GM19023 (cell line): ENCODE results near the gene TMPRSS4.
A peak's percentile ranks its signal among the peaks of the same experiment; 100 is the strongest.

Experiments used
- ATAC-seq: cut with Tn5 transposase; IDR thresholded peaks from one replicate; pipeline ENCODE4 v1.9.1; 2021; ENCODE audit warnings: mild to moderate bottlenecking, moderate library complexity; ENCODE audit not compliant: unreplicated experiment

Gene TMPRSS4

DNA sequence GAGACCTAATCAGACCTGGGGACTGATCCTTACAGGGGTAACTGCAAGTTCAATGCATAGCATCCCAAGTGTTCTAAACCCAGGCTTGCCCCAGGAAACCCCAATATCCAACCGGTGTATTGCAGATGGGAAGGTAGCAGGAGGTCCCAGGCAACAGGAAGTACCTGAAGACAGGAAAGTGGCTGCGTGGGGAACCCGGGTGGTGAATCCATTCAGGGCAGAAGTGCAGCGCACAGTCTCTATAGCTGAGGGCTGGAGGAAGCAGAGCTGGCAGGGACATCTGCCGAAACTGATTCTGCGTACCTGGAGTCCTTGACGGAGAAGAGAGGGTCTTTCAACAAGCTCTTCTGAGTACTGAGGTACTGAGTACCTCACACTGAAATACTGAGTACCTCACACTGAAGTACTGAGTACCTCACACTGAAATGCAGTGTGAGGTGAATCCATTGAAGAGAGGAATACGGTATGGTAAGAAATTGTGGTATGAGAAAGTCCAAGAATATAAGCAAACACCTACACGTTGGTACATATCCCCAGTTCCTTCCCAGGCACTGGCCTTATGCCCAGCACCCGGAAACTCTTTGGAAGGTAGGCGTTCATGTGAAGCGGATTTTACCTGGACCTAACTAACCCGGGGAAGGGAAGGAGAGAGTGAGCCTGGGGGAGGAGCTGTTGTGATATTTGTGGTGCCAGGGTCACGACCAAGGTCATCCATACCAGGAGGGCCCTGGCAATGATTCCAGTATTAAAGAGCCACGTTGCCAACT lies 55.7 kb downstream of the TMPRSS4 start:
- no peak for ATAC-seq

DNA sequence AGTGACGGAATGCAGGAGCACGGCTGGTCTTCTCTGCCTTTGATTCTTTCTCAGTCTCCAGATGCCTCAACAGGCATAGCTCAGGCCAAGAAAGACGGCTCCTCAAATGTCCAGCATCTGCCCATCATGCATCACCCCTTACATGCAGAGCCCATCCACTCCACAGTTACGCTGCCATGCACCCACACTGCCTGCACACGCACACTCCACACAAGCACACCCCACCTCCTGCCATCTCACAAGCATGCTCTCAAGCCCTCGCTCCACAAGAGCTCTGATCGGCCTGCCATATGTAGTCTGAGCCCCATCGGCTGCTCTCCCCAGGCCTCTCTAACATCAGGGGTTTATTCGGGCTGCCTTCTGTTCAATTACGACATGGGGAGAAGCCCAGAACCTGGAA lies 56.9 kb downstream of the TMPRSS4 start:
- no peak for ATAC-seq

DNA sequence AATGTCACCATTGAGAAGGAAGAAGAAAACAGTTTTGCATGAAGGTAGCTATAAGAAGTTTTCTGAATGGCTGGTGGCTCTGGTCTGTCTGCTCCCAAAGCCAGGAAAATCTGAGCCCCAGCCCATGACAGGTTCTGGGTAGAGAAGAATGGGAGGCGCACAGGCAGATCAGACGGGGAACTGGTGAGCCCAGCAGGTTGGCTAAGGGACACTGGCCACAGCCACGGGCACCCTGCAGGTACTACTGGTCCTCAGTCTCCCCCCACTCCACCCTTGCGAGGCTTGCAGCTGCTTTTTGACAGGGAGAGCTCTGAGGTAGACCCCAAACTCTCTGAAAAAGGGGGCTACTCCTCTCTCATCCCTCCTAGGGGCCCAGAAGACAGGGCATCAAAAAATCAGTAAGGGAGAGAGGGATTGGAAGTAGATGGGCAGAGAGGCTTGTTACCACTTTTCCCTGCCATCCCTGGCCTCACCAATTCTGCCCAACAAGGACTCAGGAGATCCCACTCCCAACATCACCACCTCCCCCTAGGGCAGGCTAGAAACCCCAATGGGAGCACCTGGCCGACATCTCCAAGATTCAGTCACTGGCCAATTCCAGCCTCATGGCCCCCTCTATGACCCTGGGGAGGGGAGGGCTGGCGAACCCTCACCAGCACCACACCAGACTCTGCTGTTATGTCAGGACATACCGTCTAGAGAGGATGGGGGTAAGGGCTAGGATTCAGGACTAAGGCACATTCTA lies 58.3 kb downstream of the TMPRSS4 start:
- ATAC-seq = no peak

DNA sequence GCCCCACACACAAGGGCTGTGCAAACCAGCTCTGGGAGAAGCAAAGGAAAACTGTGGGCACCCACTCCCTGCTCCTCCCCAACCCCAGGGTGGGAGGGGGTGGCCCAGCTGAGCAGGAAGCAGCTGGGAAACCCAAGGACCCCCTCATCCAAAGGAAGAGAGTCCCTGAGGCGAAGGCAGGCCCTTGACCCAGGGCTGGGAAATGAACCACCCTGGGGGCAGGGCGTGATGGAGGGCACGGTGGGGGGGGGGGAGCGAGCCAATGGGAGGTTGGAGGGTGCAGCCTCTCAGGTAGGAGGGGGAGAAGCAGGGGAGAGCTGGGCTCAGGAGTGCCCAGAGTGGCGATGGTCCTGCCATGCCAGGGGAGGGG lies 58.9 kb downstream of the TMPRSS4 start:
- ATAC-seq = no peak

DNA sequence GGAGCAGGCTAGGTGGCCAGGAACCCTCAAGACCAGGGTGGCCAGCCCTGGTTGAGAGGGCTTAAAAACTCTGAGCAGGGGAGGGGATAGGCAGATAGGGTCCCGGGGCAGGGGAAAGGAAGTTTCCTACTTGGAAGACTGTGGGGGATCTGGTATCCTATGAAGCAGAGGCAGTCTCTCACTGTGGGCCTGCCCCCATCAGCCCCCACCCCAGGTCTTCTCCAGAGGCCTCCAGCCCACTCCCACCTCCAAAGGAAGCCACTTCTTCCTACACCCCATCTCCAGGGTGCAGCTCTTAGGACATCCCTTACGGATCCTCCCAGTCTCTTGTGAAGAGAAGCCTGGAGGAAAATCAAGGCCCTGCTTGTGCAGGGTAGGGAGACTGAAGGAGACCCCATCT lies 59.5 kb downstream of the TMPRSS4 start:
- no peak for ATAC-seq

DNA sequence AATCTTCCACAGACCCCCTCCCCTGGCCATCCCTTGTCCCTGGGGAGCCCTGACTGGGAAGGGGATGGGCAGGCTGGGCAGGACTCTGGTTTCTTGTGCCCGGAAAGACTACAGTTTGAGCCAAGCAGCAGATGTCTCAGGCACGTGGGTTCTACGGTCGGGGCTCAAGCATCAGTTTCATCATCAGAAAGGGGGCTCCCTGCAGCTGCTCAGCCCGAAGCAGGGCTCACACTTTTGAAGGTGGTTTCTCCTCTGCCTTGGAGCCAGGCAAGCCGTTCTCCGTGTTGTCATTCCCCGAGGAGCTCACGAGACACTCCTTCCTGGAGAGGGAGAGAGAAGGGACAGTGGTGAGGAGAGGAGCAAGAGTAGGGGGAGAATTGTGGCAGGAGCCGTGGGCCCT lies 59.9 kb downstream of the TMPRSS4 start:
- ATAC-seq = no peak

DNA sequence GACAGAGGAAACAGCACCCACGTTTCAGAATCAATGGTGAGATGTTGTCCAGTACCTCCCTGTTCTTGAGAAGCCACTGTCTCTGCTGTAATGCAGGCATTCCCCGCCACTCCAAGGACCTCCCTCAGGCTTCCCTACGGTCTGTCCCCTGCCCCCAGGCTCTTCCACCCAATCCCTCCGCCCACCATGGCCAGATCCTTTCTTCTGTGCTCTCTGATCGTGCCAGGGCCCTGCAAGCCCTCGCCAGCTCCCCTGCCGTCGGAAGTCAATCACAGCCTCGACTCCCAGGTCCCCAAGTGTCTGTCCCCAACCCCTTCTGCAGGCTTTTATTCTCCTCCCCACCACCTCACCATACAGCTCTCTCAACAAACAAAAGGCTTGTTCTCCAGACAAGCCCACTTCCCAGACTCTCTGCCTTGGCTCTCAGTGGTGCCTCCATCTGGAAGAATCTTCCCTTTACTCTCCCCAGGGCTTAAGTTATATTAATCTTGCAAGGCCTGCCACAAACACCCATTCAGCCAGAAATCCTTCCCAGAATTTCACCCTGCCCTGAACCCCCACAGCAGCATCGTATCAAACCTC lies 62.1 kb downstream of the TMPRSS4 start:
- no peak for ATAC-seq

DNA sequence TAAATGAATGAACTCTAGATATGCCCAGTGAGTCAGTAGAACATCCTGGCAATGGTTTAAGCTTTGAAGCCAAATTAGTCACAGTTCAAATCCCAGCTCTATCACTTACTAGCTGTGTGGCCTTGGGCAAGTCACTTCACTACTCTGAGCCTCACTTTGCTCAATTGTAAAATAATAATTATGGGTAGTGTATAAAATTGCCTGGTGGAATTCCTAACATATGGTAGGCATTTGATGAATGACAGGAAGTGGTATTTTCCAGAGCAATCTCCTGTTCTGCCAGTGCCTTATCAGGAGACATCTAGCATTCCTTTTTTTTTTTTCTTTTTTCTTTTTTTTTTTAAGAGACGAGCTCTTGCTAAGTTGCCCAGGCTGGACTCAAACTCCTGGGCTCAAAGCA lies 62.7 kb downstream of the TMPRSS4 start:
- ATAC-seq = no peak

DNA sequence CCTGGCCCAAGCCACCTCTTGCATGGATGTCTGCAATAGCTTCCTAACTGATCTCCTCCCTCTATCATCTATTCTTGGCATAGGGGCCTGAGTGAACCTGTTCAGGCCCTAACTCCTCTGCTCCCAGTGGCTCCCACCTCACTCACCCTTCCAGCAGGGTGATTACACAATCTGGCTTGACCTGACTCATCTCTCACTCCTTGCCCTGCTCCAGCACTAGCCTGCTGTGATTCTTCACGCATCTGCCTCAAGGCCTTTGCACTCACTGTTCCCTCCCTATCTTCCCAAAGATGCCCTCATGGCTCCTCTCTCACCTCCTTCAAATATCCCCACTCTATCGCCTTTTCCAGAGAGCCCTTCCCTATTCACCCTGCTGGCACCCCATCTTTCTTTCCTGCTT lies 65.2 kb downstream of the TMPRSS4 start:
- ATAC-seq = no peak

DNA sequence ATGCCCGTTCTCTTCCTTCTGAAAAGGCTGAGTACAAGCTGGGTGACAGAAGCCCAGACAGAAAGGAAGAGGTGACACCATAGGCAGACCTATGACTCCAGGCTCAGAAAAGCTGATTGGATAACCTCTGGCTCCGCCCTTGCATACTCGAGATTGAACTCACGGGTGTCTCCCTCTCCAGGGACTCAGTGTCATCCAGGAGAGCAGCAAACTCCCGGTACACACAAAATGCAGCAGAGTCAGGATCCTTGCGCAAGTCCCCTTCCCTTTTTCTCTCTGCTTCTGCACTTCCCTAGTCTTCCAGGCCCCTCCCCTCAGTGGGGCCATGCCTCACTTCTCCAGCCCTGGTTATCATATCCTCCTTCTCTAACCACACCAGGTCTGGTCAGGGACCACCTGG lies 65.9 kb downstream of the TMPRSS4 start:
- ATAC-seq = no peak

DNA sequence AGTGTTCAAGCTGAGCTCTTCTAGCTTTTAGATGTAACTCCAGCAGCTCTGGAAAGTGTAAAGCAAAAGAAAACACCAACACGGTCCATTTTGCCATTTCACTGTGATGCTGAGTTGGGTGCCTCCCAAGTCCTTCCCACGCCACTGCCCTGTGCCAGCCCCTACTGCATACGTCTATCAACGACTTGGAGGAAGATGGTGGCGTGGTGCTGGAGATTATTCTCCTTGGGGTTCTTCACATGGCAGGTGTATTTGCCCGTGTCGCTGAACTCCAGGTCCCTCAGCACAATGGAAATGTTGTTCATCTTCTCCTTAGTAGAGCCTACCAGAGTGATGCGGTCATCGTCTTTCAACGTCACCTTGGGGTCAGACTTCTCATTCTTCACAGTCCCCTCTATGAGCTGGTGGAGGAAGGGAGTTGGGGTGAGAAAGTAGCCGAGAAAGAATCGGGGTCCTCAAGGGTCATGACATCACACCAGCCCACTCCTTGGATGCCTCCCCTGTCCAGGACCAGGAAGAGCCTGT lies 66.8 kb downstream of the TMPRSS4 start:
- no peak for ATAC-seq

DNA sequence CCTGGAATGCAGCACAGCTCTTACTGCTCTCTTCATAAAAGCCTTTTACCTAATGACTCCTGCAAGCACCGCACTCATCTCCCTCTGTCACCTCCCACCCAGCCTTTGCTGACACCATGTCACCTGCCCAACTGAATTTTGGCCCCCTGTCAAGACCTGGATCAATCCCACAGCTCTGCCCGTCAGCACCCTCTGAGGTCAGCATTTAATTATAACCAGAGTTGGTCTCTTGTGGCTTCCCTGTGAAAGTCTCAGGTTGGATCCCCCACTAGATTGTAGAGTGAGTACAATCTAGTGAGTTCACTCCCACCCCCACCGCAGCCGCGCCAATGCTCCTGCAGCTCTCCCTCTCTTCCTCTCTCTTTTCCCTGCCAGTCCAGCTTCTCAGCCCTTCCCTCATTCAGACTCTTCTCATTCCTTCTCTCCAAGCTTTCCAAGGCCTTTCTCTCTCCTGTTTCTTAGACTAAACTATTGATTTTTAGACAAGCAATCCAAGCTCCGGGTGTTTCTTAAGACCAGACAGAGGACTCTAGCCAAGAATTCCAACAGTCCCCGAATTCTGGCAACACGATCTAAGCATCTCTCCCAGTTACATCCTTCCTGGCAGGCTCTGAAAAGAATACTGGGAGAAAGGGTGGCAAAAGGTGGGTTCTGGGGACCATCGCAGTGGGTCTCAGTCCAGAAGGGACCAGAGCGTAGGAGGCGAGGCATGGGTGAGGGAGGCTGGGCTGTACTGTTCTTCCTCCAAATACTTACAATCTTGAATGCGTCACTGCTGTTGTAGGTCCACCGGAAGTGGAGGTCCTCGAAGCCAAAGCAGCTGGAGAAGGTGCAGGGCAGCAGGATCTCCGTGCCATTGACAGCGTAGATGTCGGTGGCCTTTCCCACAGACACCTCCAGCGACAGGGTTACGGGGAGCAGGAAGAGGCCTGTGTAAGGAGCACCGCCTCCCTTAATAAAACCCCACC lies 67.7 kb downstream of the TMPRSS4 start:
- no peak for ATAC-seq

DNA sequence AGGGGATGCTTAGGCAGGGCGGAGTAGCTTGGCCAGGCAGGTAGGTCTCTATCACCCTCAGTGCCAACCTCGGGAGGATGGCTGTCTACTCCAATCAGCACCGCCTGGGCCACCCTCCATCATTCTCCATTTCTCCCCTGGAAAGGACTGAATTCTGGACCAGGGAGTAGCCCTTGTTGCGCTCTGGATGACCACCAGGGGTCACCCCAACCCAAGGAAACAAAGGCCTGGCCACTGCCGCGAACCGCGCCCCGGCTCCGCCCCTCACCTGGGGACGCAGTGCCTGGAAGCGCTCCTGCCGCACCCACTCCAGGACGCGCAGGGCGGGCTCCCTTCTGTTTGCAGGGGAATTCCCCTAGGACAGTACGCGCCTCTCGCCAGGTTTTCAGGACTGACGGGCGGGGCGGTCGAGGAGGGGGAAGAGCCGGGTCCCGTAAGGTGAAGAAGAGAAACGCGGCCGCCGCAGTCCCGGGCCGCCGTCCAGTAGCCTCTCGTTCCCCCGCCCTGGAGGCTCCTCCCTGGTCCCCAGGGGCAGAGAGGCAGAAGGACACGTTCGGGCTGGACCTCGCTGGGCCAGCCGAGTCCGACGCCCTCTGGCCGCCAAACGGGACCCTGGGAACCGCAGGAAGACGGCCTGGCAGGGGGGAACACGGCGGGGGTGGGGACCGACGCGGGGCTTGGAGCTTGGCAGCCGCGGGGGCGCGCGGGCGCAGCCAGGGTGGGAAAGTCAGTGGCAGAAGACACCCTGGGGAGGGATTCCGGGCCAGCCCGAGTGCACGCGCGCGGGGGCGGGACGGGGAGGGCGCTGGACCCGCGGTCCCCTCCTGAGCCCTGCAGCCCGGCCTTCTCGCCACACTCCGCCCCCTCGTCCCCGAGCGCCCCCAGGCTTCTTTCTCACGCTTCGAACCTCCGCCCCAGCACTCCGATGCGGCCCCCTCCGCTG lies 68.7 kb downstream of the TMPRSS4 start:
- ATAC-seq = peak; percentile 80

DNA sequence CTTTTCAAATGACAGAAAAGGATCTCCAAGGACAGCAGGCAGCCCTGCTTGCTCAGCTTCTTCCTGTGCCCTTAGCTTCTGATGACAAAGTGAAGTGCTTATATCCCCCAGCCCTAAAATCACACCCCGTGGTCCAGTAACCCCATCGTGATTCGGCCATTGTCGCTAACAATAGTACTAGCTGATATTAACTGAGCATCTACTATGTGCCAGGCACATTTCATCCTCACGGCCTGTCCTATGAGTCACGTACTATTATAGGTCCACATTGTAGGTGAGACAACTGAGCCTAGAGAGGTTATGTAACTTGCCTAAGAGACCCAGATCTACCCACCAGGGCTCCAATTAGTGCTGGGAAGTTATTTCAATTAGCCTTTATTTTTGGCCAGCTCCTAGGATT lies 69.7 kb downstream of the TMPRSS4 start:
- no peak for ATAC-seq

DNA sequence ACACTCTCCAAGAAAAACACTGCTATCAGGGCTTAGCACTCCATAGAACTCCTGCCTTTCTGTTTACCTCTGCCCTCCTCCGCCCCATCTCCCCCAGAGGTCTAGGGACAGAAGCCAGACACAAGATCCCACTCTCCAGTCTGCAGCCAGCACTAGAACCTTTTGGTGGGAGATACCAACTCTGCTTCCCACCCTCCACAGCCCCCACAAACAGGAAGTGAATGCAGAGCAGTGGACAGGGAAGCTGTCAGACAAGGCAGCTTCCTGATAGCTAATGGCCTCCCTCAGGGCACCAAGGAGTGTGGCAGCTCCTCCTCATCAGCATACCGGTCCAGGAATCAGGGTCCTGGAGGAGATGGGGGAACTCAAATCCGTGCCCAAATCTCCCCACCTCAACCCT lies 70.6 kb downstream of the TMPRSS4 start:
- no peak for ATAC-seq

DNA sequence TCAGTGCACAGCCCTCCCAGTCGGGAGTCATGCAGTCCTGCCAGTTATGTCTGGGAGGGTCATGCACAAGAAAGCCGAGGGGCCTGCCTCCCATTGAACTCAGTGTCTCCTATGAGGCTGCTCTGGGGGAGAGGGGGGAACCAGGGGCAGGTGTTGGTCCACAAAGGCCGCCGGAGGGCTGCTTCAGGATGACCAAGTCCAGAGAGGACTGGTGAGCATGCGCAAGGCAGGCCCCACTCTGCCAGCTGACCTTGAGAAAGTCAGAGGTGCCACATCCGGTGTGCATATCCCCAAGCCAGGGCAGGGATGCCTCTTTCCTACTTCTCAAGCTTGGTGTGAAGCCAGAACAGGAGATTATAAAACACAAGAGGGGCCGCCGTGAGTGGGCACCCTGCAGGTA lies 71.4 kb downstream of the TMPRSS4 start:
- ATAC-seq = no peak

DNA sequence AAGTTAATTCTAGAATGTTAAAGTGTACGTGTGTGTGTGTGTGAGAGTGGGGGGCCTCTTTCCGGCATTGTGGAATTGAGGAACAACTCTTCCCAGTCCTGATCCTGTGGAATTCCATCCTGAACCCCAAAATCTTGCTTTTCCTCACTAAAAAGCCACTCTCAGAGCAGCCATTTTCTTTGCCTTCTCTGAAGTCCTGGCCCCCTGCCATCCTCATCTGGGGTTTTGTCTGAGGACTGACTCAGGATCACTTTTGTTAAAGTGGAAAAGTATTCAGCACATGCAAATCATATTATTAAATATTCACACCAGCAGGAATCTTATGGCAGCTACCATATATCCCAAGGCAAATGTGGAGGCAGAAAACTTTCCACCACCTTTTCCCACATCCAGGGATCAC lies 72.0 kb downstream of the TMPRSS4 start:
- no peak for ATAC-seq

DNA sequence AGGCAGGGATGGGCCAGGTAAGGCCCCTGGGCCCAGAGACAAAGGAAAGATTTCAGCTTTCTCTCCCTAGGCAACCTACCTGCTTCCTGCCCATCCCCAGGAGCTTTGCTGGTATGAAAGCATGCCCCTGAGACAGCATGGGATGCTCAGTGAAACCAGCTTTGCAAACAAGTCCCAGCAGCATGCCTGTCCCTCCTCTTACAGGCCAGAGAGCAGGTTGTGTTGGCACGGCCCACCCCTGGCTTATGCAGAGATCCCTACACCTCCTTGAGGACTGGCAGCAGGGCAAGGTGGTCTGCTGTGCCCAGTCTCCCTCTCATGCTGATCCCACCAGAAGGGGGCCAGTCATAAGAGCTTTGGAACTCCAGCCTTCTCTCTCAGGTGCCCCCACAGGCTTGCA lies 72.6 kb downstream of the TMPRSS4 start:
- no peak for ATAC-seq

DNA sequence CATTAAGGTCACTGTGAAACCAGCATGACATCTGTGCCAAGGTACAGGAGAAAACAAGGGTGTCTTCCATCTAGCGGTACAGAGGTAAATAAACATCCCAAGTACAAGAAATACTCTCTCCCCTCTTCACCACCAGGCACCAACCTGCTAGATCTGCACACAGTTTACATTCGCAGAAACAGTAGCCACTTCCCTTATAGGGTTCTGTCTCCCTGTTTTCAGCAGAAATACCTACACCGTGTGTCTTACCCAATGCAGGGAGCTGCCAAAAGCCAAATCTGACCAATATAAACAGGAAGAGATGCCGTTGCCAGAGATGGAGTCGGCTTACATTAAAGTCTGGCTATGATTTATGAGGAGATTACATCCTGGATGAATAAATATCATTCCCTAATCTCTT lies 74.6 kb downstream of the TMPRSS4 start:
- ATAC-seq = no peak

DNA sequence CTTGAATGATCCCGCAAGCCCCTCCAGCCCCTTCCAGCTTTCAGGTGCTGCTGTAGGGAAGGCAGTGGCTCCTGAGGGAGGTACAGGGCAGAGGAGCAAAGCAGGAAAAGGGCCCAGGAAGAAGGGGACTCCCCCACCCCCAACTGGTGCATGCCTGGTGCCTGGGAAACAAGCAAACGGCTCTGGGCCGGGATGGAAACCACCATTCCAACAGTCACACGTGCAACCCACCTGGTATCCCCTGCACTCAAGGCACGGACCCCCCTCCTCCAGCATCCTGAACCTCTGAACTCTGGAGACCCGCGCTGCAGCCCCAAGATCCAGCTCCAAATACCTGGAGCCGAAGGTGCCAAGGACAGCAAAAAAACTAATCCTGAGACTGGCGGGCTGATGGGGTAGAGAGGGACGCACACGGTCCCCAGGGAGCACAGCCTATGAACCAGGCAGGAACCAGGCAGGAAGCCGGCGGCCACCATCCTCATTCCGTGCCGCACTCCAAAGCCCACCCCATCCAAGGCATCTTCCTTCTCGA lies 75.2 kb downstream of the TMPRSS4 start:
- ATAC-seq = no peak
